CD4-positive, alpha-beta T cell treated with Interleukin-6 at 100 ng/mL for 8 hours (primary cell): Measurements from ENCODE around the gene SLC22A14.
"Not testable (repeated sequence)": the region's sequence is repeated elsewhere in the genome, so short reads cannot be mapped to it uniquely, and the experiment has no call there.

Experiments used
- DNase-seq: peaks from one replicate; pipeline ENCODE4 v3.0.0-alpha.2; 2020; ENCODE audit warnings: mixed read lengths, low spot score

SLC22A14 gene, protein sequence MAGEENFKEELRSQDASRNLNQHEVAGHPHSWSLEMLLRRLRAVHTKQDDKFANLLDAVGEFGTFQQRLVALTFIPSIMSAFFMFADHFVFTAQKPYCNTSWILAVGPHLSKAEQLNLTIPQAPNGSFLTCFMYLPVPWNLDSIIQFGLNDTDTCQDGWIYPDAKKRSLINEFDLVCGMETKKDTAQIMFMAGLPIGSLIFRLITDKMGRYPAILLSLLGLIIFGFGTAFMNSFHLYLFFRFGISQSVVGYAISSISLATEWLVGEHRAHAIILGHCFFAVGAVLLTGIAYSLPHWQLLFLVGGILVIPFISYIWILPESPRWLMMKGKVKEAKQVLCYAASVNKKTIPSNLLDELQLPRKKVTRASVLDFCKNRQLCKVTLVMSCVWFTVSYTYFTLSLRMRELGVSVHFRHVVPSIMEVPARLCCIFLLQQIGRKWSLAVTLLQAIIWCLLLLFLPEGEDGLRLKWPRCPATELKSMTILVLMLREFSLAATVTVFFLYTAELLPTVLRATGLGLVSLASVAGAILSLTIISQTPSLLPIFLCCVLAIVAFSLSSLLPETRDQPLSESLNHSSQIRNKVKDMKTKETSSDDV

DNA sequence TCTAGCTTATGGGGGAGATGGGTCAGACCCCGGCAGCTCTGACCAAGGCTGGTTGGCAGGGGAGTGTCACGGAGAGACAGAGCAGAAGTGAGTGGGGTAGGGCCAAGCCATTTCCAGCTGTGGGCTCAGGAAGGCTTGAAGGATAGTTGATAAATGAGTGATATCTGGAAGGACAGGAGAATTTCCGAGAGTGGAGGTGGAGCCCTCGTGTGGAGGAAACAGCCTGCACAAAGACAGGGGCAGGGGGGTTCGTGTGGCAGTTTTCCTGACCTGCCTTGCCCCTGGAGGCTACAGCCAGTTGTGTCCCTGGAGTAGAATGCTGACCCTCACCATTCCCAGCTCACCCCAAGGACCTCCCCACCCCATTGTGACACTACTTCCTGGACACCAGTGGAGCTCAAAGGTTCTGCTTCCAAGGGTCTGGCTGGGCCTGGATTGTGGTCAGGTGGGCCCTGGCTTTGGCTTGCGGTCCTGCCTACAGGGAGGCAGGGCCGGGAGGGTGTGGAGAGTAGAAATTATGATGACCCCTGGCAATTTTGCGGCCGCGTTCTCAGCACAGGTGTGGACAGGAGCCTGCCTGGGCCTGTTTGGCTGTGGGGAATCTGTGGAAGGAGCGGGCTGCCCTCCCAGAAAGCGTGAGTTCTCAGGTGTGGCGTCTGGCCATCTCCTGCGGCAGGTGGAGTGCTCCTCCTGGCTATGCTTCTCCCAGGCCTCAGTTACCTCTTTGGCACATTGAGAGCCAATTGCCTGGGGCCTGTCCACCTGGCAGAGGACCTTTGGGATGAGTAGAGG is at the start of gene SLC22A14:
SLC22A14 (plus strand) TSS at position 400 of the 792 bp plus-strand sequence. CDS start 23,733 bp downstream, outside the sequence.
- DNase-seq: no peak

DNA sequence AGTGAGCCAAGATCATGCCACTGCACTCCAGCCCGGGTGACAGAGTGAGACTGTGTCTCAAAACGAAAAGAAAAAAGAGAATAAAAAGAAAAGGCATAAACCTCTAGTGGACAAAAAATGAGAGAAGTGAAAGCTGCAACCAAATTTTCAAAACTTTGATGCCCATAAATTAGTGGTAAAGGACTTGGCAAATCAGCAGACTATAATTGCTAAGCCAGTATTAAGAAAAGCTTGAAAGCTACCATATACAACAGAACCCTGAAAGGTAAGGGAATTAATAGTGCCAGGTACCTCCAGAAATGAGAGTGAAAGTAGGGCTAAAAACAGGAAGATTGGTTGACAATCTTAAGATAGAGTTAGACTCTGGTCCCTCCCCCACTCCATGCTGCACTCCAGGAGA is 49.4 kb upstream of the SLC22A14 start:
- DNase-seq: no peak

DNA sequence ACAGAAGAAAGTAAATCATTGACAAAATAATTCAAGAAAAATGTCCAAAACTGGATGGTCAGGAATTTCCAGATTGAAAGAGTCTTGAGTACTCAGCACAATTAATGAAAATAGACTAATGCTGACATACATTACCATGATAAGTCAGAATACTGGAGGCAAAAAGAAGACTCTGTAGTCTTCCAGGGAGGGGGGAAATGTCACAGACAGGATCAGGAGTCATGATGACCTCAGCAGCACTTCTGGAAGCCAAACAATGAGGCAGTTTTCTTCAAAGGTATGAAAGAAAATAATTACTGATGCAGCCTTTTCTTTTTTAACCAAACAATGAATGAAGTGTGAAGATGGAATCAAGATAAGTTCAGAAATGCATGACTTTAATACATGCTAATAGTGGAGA is 46.6 kb upstream of the SLC22A14 start:
- DNase-seq: no peak

DNA sequence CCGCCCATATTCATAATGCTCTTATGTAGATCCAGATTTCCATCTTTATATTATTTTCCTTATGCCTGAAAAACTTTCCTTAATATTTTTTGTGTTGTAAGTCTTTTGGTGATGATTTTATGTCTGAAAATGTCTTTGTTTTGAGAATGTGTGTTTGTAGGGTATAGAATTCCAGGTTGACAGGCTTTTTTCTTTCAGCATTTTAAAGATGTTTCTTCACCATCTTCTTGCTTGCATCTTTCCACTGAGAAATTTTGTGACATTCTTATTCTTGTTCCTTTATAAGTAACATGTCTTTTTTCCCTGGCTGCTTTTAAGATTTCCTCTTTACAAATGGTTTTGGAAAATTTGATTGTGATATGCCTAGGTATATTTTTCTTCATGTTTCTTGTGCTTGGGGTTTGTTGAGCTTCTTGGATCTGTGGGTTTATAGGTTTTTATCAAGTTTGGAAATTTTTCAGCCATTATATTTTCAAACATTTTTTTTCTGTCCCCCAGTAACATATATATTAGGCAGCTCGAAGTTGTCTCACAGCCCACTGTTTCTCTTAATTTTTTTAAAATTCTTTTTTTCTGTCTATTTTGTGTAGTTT is 43.6 kb upstream of the SLC22A14 start:
- no peak for DNase-seq

DNA sequence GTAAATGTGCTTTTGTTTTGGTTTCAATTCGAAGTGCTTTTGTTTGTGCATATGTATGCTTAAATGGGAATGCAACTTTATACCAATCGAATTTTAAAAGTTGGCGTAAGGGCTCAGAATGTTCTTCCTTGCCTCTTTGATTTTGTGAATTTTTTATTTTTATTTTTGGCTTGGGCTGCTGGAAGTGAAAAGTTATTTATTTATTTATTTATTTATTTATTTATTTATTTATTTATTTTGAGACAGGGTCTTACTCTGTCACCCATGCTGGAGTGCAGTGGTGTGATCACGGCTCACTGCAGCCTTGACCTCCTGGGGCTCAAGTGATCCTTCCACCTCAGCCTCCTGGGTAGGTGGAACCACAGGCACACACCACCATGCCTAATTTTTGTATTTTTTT is 39.3 kb upstream of the SLC22A14 start:
- DNase-seq: not testable (repeated sequence)

DNA sequence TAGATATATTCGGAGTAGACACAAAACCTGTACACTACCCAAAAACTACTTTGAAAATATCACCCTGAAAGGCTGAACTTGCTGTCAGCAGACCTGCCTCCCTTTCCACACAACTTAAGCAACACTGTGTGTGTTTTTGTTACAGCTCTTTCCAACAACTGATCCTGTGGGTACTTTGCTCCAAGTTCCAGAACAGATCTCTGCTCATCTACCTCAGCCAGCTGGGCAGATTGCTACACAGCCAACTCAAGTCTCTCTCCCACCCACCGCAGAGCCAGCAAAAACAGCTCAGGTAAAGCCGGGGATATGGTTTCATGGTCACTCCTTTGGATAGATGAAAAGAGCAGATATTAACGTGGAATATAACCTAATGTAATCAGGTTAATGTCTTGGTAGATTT is 36.2 kb upstream of the SLC22A14 start:
- DNase-seq: no peak

DNA sequence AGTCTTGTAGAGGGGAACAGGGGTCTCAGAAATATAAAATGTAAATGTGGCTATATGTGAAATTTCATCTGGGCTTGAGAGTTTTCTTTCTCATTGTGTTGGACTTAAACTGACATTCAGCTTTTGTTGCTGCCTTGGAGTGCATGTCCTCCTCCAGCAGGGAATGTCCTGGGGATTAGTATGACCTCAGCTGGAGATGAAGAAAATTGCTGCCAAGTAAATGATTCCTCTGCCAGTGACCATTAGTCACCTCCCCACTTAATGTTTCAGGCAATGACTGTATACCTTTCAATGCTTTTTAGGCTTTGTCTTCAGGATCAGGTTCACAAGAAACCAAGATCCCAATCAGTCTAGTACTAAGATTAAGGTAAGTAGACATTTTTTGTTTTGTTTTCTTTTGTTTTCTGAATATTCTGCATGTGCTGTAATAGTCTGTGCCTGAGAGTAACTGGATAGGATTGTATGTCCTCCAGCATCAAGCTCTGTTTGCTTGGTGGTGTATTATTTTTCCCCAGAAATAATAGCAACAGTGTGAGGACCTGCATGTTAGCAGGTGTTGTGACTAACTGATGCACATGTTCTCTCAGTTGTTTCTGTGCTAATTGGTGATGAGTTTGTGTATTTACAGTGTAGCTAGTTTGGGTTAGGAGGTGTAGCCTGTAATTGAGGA is 34.6 kb upstream of the SLC22A14 start:
- no peak for DNase-seq

DNA sequence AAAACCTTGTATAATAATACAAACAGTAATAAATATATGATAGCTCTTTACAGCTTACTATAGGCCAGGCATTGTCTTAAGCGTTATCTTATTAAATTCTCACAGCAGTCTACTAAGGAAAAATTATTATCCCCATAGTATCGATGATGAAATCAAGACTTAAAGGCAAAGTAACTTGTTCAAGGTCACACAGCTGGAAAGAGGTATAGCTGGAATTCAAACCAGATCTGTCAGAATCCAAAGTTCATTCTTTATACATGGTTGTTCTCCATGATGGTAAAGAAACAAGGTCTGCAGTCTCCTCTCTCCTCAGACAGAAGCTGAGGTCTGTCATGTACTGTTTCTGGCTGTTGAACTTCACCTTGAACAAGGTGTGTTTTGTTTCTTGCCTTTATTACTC is 31.9 kb upstream of the SLC22A14 start:
- DNase-seq: no peak

DNA sequence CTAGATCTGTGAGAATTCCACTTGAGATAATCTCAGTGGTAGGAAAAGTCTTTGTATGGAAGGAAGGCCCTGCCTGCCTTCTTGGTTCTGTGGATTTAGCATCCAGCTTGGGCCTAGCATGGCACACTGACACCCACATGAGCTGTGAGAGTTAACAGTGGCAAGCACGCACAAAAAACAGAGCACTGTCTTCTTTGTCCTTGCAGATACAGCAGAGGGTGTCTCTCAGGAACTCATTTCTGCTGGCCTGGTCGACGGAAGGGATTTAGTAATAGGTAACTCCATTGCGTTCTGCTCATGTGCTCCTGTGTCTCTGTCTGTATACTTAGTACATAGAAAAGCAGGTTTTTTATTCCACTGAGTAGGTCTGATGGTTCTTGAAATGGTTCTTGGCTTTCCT is 30.9 kb upstream of the SLC22A14 start:
- DNase-seq: no peak

DNA sequence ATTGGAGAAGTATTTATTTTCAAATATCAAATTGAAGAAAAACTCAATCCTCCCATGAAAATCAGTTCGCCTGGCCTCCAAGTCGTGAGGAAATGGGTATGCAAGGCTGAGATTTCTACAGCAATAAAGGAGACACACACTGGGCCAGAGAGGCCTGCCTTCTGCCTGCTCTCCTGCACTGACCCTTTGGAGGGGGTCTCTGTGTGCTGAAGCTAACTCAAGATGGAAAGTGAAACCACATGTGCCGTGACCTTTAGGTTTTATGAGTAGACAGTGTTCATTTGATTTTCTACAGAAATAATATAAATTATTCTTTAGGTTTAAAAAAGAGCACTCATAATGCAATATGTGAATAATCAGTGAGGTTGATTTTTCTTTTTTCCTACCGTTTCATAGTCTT is 28.4 kb upstream of the SLC22A14 start:
- DNase-seq: no peak

DNA sequence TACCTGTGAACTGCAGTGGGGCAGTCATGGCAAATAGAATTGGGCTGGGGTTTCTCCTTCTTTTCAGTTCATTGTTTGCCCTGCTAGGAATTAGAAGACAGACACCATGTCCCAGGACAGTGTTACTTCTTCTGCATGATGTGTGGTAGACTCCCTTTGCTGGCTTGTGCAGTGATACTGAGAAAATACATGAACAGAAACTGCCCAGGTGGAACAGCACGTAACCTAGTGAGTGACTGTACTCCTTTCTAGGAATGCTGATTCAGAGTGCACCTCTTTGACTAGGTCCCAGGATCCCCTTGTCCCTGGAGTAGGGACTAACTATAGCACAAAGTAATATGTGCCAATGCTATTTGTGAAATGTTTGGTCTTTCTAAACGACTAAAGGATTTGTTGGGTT is 27.2 kb upstream of the SLC22A14 start:
- DNase-seq: no peak

DNA sequence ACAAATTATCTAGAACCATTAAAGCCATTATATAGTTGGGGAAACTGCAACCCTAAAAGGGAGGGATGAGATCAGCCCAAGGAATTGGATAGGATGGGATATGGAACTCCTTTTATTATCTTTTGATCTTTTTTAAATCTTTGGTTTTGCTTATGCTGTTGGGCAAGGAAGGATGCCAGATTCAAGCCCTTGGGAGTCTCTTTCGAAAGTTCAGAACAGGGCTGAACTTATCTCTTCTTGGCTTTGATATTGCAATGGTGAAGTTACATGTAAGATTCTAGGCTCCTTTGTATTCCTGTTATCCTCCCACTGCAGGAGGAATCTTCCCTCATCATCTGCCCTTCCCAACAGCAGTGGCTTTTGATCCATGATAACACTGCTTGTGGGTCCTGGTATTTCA is 26.5 kb upstream of the SLC22A14 start:
- DNase-seq: no peak

DNA sequence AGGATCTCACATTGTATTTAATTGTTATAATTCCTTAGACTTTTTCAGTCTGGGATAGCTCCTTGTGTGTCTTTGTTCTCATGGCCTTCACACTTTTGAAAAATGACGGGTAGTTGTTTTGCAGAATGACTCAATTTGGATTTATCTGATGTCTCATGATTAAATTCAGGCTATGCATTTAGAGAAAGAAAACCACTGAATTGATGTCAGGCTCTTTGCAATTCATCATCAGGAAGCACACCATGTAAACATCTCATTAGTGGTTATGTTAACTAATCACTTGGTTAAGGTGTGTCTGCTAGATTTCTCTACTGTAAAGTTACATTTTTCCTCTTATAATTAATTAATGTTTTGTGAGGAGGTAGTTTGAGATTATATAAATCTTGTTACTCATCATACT is 24.5 kb upstream of the SLC22A14 start:
- DNase-seq: no peak

DNA sequence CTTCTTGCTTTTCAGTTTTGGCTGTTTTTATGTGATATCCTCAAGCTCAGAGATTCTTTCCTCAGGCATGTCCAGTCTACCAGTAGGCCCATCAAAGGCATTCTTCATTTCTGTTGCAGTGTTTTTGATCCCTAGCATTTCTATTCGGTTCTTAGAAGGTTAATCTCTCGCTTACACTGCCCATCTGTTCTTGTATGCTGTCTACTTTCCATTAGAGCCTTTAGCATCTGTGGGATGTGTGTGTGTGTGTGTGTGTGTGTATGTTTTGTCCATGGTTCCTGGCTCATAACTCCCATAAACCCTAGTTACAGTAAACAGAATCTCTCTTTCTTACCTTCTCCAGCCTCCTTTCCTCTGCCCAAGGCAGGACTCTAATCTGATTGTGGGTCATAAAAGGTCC is 21.6 kb upstream of the SLC22A14 start:
- DNase-seq: no peak

DNA sequence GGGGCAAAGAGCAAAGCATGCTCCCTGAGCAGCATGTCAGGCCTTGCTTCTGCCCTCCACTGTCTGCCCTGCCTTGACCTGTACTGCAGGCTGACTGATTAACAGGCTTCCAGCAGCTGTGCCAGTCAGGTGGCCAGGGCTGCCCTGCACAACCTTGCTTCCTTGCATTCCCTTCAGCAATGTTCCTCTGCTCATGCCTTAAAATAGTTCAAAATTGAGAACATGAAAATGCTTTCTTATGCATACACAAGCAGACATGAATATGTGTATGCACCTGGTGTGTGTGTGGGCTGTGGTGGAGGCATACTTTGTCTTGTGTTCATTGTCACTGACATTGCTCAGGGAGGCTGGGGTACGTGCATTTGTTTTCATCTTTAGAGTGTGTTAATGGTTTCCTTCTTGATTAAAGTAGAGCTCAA is 17.7 kb upstream of the SLC22A14 start:
- no peak for DNase-seq

DNA sequence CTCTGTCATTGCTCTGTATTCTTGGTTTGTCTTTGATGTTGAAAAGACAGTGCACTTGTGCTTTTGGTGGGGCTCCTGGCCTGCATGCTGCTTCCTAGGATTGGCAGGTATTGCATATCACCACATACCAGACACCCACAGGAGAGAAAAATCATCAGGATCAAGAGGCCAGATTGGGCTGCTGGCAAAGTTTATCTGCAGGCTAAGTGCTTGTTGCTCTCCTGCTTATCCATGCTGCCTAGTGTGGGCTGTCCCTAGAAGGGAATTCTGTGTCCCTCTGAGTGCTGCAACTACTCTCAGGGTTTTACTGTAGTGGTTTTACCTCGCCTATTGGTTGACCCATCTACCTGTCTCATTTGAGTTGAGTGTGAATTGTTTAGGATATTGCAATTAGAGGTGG is 17.3 kb upstream of the SLC22A14 start:
- DNase-seq: no peak

DNA sequence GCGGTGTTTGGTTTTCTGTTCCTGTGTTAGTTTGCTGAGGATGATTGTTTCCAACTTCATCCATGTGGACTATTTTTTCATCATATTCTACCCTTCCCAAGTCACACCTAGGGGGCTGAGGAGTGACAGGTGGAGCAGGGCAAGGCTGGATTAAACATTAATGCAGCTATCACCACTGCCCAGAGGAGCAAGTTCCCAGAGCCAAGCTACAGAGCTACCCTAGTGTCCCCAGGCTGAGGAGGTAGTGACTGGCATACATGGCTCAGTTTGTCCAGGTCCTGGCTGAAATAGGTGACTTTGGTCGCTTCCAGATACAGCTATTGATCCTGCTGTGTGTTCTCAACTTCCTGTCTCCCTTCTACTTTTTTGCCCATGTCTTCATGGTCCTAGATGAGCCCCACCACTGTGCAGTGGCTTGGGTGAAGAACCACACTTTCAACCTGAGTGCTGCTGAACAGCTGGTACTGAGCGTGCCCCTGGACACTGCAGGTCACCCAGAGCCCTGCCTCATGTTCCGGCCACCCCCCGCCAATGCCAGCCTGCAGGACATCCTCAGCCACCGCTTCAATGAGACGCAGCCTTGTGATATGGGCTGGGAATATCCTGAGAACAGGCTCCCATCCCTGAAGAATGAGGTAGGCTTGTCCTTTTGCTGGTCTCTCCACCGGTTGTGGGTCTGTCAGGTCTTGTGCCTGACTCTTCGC is 16.3 kb upstream of the SLC22A14 start, which contains the start of gene SLC22A13:
SLC22A13 (plus strand) TSS at position 209 of the 704 bp plus-strand sequence; CDS start at position 258, 49 bp downstream.
- DNase-seq: no peak

DNA sequence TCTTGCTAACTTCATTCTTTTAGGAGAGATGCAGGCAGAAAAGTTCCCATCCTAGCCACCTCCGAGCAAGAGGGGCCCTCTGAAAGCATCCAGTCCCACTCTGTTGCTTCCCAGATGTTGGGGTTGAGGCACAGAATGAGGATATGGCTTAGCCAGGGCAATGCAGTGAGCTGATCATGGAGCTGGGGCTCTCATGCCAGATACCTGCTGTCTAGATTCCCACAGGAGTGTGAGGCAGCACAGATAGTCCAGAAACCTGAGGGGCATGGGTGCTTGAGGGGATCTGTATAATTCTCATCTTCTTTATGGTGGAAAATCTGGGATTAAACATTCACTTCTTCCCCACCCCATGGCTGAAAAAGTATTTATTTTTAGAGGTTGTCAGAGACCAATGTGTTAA is 15.3 kb upstream of the SLC22A14 start:
- DNase-seq: no peak

DNA sequence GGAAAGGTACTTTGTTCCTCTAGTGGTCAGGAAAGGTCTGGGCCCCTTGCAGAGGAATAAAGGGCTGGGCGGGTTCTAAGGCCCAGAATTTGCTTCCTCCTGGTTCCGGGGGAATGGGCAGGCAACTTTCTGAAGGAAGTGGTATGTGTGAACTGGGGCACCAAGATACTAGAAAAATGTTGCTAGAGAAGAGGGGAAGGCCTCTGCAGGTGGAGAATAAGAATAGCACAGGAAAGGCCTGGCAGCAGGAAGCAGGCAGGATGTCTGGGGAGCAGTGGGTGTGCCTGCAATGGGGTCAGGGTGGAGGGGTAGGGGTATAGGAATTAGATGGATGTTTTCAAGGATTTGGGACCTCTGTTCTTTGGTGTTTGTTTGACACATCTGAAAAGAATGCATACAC is 14.4 kb upstream of the SLC22A14 start:
- no peak for DNase-seq

DNA sequence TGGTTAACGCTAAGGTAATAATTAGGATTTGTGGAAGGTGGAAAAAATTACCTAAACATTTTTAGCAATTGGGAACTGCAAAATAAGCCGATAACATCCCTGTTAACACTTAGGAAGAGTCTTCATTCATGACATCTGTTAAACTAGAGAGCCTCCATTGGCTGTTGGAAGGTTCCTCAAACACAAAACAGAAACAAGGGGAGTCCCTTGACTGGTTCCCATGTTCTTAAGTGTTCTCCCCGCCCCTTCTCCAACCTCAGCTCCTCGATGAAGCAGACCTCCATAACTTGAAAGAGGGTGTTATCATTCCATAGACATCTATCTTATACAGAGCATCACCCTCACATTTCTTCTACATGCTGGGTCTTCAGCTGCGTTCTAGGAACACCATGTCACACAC is 14.0 kb upstream of the SLC22A14 start:
- DNase-seq: no peak

DNA sequence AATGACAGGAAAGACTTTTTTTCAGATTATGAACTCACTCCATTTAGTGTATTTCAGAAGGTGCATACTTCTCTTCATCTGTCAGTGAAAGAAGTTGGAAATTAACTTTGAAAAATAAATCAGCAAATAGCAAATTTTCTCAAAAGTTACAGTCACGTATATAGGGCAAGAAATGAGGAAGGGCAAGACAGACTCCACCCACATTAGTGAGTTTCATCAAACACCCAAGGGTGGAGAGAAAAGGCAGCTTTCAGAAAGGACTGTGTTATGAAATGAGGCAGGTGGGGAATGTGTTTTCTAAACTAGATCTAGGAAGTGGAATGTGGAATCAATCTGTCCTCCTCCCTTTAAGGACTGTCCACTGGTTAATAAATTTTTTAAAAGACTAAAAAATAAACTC is 13.6 kb upstream of the SLC22A14 start:
- no peak for DNase-seq
